ENCODE results near the gene SYTL2.
"Not testable (repeated sequence)": the region's sequence is repeated elsewhere in the genome, so short reads cannot be mapped to it uniquely, and the experiment has no call there.

SYTL2 gene

DNA sequence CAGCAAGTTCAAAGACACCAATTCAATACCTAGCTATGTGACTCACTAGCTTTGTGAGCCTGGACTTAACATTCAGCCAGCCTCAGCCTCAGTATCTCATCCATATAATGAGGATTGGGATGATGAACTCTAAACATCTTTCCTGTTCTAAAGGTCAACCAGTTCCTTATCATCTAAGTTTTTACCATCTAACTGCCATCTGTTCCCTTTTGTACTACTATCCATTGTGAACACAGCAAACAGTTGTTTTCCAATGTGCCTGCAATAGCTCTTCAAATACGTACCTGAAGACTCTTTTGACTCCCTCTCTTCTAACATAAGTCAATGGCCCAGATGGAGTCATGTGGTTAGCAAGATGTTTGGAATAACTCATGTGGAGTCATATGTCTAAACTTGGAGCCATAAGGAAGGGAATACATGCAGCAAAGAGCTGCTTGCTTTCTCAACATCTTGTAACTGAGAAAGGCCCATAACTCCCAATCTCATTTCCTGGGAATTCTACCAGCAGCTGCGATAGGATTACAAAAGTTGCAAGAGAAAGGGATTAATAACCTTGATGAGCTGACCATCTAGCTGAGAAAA is 19.4 kb downstream of the SYTL2 start:
- DNase-seq (ENCODE audit: low read depth), result no peak

DNA sequence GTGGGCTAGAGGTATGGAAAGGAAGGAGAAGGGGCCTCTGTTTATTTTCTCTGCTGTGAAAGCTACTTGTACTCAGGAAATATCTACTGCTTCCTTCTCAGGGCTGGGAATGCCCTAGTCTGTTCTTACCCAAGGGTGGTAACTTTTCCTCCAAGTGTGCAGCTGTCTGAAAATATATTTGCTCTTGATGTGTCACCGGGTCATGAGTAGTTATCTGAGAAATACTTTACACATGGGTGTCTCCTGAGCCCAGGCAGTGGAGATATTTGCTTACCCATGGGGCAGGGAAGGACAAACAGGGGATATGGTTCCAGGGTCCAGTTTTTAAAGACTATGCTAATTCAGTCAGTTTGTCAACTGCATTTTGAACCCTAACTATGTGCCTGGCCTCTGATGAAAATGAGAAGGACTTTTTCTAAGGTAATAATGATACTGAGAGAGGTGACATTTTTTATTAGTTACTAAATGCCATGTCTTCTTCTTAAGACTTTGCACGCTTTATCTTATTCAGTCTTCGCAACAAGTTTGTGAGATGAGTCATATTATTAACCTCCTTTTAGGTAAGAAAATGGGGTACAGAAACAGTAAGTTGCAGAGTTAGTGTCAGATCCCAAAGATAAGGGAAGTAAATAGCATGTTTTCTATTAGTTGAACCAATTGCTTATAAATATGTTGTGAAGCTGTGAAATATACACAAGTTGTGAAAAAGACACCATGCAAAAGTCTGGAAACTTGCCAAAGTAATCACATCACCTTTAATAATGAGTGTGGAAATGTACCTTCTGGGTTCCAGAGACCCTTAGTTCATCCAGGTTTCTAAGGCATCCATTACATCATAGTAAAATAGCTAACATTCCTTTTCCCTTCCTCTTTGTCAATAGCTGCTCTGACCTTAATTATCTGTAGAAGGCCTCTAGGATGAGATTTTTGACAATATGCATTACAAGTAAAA is 22.9 kb downstream of the SYTL2 start:
- DNase-seq (ENCODE audit: low read depth), result no peak

DNA sequence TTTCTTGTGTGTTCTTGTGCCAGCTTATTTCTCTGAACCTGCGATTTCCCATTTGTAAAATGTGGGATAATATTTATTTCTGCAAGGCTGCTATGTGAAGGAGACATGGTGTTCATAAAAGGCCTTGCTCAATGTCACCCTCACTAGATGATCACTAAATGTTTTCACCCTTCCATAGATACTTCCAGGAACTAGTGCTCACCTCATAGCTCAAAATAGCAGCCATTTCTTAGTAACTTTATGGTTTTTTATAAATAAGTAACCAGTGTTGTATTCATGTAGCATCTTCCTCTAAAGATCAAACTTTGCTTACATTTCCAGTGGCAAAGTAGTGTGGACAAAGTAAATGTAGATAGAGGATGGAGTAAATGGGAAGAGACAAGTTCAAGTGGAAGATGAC is 23.8 kb downstream of the SYTL2 start:
- no peak for DNase-seq (ENCODE audit: low read depth)

DNA sequence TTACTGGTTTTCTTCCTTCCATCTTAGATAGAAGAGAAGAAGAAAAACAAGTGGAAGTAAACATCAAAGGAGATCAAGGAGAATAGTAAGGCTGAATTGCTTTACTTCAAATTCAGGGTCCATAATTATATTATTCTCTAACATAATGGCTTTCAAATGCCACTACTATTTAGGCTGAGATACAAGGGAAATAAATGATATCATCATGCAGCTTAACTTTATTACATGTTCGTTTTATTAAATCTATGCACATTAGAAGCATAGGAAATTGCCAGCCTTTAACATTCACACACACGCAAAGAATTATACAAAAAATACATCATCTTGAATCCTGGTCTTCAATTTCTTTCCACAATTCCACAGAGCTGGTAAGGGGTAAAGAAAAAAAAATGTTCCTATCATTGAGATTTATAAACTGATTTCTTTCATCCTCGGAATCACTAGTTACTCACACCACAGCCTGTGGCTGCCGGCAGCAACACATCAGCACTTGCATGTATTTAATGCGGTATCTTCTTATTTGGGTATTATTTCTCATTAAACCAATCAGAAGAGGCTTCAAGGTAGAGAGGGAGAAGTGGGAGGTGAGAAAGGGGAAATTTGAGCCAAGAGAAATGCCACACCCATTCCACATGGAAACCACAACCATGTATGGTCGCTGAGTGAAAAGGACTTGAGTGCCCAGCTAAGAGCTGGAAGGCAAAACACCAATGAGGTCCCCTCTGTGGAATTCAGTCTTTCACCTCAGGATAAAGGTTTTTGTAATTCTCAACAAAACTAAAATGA is 26.3 kb downstream of the SYTL2 start:
- DNase-seq (ENCODE audit: low read depth), result no peak

DNA sequence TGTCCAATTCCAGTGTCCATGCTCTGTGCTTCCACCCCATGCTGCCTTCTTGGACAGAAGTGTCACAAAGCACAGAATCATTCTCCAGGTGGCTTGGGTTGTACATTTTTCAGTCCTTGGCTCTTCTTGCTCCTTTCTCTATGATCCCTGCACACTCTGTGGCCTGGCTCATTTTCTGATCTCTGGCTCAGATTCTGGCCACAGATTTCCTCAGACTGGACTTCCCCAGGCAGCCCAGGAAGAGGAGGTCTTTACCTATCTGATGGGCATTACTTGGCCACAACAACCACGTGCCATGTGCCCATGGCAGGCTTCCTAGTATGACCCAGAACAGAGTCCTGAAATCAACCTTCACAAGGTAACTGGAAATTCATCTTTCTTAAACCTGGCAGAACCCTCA is 27.2 kb downstream of the SYTL2 start:
- no peak for DNase-seq (ENCODE audit: low read depth)

DNA sequence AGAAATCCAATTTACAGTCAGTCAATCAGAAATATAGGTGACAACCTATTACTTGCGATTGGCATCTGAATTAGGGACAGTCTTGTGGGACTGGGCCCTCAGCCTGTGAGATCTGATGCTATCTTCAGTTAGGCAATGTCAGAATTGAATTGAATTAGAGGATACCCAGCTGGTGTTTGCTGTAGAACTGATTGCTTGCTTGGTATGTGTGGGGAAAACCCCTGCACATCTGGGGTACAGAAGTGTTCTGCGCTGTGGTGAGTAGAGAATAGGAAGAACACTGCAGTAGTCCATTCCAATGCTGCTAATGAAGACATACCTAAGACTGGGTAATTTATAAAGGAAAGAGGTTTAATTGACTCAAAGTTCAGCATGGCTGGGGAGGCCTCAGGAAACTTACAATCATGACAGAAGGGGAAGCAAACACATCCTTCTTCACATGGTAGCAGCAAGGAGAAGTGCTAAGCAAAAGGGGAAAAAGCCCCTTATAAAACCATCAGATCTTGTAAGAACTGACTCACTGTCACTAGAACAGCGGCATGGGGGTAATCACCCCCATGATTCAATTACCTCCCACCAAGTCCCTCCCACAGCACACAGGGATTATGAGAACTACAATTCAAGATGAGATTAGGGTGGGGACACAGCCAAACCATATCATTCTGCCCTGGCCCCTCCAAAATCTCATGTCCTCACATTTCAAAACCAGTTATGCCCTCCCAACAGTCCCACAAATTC is 30.0 kb downstream of the SYTL2 start:
- not testable (repeated sequence) for DNase-seq (ENCODE audit: low read depth)

DNA sequence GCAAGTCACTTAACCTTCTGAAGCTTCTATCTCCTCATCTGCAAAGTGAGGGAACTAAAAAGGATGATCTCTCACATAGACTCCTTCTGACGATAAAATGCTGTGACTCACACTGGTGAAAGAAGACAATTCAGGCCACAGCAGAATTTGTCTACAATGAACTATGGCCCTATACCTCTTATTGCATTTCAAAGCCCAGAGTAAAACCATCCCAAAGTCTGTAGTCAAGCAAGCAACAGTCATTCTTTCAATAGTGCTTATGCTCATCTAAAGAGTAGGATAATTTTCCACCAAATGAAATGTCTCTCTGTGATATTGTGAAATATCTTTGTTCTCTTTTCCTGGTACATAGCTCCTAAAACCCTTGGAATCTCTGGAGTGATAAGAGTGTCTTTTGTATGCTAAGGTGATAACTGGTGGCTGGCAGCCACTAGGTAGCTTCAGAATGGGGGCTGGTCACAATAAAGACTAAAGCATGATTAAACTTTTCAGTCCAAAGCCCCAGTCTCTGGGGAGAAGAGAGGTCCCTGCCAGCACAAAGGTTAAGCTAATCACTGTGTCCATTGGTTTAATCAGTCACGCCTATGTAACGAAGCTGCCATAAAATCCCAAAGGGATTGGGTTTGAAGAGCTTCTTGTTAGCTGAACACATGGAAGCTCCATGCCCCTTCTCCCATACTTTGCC is 30.8 kb downstream of the SYTL2 start:
- DNase-seq (ENCODE audit: low read depth), result no peak

DNA sequence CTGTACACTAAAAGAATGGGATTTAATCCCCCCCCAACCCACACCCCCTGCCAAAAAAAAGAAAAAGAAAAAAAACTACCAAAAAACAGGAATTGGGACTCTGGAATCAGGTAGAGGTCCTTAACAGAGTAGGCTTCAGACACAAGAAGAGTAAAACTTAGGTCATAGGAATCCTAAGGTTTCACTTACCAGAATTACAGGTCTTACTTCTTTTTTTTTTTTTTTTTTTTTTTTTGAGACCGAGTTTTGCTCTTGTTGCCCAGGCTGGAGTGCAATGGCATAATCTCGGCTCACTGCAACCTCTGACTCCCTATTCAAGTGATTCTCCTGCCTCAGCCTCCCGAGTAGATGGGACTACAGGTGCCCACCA is 33.4 kb downstream of the SYTL2 start:
- not testable (repeated sequence) for DNase-seq (ENCODE audit: low read depth)

DNA sequence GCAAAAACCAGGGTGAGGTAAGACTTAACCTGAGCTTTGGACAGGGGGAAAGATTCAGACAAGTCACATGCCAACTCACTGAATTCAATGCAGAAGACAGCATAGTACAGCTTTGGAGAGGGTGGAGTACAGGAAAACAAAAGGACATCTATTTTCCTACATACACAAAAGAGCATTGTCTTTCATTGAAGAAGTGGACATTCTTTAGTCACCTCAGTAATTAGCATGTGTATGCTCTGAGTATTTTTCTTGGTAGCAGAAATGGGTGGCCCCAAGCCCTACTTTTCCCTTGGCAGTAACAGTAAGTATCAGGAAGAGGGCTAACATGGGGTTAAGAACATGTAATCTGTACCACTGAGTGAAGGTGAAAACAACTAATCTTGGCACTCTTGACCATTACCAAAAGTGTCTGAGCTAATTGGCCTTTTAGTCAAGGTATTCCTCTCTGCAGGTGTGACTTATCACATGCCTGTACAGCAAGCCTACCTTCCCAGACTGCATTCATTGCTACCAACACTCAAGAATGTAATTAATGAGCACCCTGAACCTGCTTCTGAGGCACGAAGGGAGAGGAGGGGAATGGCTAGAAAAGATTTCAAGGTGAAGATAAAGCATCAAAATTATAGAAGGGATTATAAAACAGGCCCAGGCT is 33.9 kb downstream of the SYTL2 start:
- DNase-seq (ENCODE audit: low read depth), result no peak

DNA sequence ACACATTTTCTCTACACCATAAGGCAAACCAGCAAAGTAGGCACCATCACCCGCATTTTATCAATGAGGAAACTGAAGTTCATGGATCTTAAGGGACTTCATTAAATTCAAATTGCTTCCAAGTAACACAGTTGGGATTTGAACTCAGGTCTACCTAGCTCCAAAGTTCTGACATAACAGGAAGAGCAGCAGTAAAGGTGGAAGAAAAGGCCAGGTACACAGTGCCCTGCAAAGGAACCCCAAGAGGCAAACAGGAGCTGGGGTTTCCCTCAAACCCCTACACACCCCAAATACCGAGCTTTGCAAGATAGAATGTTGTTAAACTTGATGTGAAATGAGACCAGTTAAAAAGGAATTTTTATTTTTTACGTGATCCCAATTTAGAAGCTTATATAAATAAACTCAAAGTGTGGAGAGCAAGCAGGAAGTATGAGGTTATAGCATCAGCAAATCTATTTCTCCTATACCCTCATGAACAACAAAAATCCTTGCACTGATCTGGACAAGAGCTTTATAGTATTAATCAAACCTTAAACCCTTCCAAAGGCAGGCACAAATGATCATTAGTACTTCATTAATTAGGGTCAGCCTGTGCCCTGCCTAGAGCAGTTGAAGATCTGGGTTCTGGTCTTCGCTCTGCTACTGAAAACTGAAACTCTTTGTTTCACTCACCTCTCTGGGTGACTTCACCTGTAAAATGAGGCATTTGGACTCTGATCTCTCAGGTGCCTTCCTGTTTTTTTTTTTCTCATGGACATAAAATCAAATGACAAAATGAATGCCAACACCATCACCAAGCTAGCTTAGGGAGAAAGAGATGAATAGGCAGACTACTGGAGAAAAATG is 36.5 kb downstream of the SYTL2 start:
- DNase-seq (ENCODE audit: low read depth), result no peak

DNA sequence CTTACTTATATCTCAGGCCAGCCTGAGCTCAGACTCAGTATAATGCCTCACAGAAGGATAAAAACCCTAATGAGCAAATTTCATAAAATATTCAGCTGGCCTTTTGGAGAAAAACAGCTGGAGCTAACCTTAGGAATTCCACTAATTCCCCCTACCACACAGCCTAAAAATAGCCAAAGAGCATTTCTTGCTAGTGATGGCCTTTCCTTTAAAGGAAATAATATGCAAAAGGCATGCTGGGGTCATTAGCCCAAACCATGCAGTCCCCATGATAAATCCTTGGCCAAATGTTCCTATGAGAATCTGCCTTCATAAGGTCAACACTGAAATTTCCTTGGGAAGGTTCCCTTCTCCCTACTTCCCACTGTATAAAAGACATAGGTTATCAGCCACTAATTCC is 38.2 kb downstream of the SYTL2 start:
- no peak for DNase-seq (ENCODE audit: low read depth)

DNA sequence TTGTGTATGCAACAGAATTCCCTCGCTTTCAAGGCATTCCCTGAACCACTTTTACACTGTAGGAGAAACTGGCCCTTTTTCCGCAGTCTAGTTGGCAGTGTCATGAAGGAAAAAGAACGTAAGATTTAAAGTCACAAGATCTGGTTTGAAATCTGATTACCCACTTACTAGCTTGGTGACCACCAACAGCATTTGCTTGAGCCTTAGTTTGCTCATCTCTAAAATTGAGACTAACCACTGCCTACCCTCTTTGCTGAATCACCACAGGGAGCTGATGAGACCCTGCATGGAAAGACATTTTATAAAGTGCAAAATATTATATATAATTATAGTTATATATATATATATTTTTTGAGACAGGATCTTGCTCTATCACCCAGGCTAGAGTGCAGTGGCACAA is 39.4 kb downstream of the SYTL2 start:
- no peak for DNase-seq (ENCODE audit: low read depth)

DNA sequence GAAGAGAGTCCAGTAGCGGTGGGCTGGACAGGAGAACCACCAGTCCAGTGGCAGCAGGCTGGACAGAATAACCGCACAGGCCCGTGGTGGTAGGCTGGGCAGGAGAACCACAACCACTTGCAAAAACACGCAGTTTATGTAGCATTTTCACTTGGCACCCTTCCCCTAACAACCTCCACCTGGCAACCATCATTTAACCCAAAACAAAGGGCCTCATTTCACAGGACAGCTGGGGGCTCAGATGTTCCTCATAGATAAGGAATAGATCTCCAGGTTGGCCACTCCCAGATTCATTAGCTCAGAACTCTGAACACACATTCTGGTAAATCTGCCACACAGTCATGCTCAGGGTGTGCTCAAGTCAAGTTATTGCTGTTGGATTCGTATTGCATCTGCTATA is 41.2 kb downstream of the SYTL2 start:
- DNase-seq (ENCODE audit: low read depth), result no peak

DNA sequence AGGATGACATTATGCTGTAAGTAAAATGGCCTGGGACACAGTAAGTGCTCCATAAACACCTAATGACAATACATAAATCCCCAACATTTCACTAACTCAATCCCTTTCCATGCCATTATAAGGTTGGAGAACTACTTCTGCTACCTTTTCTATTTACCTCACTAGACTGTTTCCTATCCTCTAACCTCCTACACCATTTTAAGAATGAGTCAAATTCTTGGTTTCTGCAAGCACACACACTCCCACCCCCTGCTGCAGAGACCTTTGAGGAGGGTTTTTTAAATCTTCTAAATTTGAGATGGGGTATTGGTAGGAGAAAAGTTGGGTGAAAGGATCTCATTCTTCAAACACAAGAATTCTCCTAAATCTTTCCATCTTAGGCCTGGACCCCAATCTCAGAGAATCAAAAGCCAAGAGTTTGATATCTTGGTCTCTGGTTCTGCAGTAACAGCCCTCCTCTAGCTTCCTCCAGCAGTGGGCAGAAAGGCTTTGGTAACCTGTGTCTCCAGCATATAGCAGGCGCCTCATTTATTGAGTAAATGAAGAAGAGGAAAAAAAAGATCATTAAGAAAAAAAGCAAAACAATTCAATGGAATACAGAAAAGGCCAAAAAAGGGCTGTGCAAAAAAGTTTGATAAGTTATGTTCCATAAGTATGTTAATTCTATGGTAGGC is 42.3 kb downstream of the SYTL2 start:
- DNase-seq (ENCODE audit: low read depth), result no peak

DNA sequence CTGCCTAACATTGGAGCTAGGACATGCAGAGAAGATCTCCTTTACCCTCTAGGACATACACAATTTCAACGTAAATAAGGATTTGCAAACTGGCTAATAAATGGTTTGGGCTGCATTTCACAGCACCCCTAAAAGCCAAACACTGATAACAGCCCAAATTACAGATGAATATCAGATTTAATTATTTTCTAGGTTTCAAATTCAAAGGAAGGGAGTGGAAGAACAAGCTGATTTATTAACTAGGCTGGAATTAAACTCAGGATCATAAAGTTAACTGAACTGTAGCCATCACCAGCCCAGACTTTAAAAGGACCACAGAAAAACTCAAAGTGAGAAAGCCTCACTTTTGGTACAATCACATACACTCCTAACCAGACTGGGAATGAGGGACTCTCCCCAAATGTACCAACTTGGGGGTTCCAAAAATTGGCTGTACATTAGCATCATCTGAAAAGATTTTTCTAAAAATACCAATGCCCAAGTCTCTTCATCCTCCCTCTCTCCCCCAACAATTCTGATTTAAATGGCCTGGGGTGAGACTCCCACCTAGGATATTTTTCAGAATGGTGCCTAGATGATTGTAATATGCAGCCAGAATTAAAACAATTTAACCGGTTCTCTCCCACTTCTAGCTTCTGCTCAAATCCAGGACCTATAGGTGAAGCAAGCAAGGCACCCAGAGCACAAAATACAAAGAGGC is 43.5 kb downstream of the SYTL2 start:
- DNase-seq (ENCODE audit: low read depth), result no peak

DNA sequence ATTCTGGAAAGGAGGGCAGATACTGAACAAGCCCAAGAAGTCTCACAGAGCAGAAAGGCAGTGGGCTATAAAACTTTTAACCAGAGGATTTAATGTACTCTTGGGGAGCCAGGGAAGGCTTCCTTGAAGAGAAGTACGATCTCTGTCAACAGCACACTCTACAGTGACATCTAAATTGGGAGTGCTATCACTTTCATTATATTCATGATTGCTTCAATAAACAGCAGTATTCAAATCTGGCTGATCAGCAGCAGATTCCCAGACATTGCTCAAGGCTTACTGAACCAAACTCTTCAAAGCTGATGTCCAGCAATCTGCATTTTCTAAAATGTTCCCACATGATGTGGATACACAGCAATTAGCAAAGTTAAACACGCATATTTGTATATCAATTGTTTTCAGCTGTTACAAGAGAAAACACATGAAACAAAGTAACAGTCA is 44.2 kb downstream of the SYTL2 start:
- no peak for DNase-seq (ENCODE audit: low read depth)

DNA sequence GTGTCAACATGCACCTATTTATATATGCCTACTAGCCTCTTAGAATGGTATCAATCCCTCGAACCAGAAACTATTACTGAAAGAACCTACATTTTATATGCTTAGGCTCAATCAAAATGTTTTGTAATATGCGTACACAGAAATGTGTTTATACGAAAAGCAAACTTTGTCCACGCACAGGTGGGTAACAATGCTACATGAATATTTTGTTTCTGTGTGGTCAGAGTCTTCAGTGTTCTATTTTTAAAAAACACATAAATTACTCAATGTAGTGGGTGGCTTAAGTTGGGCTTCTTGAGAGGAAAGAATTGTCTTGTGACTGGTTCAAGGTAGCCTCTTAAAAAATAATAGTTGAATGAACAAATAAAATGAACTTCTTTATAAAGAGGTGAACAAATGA is 46.1 kb downstream of the SYTL2 start:
- DNase-seq (ENCODE audit: low read depth), result no peak

DNA sequence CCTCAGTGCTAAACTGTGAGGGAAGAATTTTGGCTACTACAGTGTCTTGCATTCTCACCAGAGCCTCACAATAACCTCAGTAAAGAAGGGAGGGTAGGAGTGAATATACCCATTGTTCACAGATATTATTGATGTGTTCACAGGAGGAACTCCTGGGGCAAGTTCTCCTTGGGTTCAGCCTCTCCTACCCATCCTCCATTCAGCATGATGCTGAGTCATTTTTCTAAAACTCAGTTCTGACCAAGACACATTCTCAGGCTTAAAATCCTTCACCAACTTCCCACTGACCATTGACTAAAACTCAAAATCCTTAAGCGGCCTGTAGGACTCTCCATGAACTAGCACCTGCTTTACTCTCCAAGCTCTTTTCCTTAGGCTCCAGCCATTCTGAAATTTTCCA is 48.7 kb downstream of the SYTL2 start:
- DNase-seq (ENCODE audit: low read depth), result no peak

DNA sequence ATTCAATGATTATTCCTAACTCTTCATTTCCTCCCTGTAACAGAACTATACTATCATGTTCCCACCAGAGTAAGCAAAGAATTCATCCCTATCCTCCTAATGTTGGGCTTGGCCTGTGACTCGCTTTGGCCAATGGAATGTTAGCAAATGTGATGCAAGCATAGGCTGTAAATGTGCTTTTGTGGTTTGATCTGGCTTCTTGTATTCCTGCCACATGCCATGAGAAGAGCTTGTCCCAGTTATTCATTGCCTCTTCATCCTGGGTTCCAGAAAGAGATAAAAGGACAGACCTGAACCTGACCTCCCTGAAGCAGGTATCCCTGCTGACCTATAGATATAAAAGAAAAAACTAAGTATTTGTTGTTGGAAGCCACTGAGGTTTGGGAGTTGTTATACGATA is 51.0 kb downstream of the SYTL2 start:
- no peak for DNase-seq (ENCODE audit: low read depth)
